Melanocyte of skin (primary cell): ENCODE data around the gene SEMA7A. TPM values are rescaled to one million over a fixed set of nuclear protein-coding genes. Genes with fewer than 3 reads are reported as not detected.

Experiments
- small RNA-seq, 2 donors: library from RNA; depleted of rRNA; stranded (forward); fragments of <200 nt; gene quantifications; one replicate each; pipeline ENCODE3, GENCODE V24; 2012
- total RNA-seq, 2 donors: library from RNA; depleted of rRNA; stranded (reverse); fragments of >200 nt; gene quantifications; 2 replicates each; pipeline ENCODE4 v1.2.3, GENCODE V29; 2012

Gene SEMA7A
- total RNA-seq, result 10 to 100 TPM in 1 of 2 donors, 1 to 10 TPM in 1; 9.3 to 11.7 TPM

DNA sequence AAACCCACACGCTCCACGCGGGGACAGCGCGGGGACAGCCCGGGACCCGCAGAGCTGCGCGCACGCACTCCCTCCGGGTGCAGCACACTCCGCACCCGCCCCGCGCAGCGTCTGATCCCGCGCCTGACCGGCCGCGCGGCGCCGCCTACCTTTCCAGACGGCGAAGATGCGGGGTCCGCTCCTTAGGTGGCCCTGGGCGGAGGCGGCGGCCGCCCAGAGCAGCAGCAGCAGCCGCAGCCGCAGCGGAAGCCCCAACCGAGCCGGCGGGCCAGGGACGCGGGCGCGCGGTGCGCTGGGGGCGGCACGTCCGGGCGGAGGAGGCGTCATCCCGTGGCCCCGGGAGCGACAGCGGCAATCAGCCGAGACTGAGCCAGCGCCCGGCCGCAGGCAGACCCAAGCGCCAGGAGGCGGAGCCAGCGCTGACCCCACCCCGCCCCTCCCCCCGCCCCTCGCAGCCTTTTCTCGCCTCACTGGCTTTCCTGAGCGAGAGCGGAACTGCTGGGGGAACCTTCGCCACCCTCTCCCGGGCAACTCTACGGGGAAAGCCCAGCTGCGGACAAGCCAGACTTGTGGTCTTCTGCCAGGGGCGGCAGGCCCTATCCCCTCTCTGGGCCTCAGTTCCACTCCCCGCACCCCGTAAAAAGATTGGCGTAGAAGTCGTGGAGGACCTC lies at the start of gene SEMA7A:
TSS of gene SEMA7A (minus strand) at position 367 of the 671 bp plus-strand sequence. CDS start at position 327, 40 bp downstream.

DNA sequence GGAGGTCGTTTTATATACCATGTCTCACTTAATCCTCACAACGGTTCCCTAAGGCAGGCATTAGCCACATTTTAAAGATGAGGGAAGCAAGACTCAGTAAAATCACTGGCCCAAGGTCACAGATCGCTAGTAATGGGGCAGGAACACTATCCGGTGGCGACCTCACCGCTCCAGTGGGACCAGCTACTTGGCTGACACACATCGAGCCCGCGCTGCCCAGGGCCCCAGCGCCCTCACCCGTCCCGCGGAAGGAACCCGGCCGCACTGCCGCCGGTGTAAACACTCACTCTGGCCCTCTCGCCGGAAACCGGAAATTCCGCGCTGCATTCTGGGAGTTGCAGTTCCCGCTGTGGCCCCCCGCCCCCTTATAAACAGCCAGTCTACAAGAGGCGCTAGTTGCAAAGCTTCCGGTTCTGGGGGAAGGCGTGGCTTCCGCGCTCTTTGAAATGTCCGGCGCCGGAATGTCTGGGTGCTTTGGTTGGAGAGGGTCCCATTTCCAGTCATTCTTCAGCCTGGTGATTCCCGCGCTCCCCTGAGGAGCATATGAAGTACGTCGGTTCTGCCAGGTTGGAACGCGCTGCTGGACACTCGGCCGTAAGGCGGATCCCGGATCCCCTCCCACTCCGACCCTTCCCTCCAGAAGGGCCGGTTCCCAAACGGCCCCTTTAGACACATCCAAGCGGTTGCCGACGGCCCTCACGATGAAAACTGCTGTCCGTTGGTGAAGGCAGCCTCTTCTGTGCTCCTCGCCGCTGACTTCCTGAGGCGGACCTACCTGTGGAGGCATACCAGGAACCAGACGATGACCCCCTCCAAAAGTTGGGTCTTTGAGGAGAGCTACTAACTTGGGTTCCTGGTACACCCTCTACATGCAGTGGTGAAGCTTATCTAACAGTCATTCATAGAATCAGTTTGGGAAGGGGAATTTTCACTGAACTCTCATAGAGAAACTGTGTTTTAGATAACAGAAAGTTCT lies 27.4 kb upstream of the SEMA7A start, which contains the start of gene UBL7:
TSS of gene UBL7 (minus strand) at position 290 of the 976 bp plus-strand sequence. CDS start 2,293 bp downstream, outside the sequence.

GRCh38 chr15:74367296-74367854 lies 66.4 kb downstream of the SEMA7A start, which contains the start of gene CYP11A1:
Gene CYP11A1 (minus strand): TSS chr15:74367646. CDS start chr15:74367585, 61 bp downstream.

Small RNA genes within 50 kb of the gene (small RNA-seq; reads per million reads assigned to genes)
- 0.39 to 0.52 reads per million in 2 donors for gene MIR6881

Other genes starting within 250 kb of the SEMA7A start
- not detected for gene STRA6, start 231.2 kb downstream of the SEMA7A start, total RNA-seq
- not detected for gene CCDC33, start 197.6 kb downstream of the SEMA7A start, total RNA-seq
- under 1 TPM in 1 of 2 donors, not detected in 1; 0.69 TPM for gene CYP11A1, start 66.3 kb downstream of the SEMA7A start, total RNA-seq
- 10 to 100 TPM; 49.9 to 62.6 TPM for gene UBL7, start 27.2 kb upstream of the SEMA7A start, total RNA-seq
- 1 to 10 TPM in 1 of 2 donors, under 1 TPM in 1; 0.69 to 1.7 TPM for gene ARID3B, start 107.3 kb upstream of the SEMA7A start, total RNA-seq
- 10 to 100 TPM; 39.6 to 49.3 TPM for gene CLK3, start 181.9 kb upstream of the SEMA7A start, total RNA-seq